ENCODE results near the gene ATP6V1B1.

- TF ChIP-seq, protein P1, sequence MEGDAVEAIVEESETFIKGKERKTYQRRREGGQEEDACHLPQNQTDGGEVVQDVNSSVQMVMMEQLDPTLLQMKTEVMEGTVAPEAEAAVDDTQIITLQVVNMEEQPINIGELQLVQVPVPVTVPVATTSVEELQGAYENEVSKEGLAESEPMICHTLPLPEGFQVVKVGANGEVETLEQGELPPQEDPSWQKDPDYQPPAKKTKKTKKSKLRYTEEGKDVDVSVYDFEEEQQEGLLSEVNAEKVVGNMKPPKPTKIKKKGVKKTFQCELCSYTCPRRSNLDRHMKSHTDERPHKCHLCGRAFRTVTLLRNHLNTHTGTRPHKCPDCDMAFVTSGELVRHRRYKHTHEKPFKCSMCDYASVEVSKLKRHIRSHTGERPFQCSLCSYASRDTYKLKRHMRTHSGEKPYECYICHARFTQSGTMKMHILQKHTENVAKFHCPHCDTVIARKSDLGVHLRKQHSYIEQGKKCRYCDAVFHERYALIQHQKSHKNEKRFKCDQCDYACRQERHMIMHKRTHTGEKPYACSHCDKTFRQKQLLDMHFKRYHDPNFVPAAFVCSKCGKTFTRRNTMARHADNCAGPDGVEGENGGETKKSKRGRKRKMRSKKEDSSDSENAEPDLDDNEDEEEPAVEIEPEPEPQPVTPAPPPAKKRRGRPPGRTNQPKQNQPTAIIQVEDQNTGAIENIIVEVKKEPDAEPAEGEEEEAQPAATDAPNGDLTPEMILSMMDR (IDR thresholded peaks at IDR 0.05; ENCODE audit: low read depth, low read length, poor library complexity, severe bottlenecking): no peak
- TF ChIP-seq EZH2phosphoT487 (IDR thresholded peaks at IDR 0.05; ENCODE audit: borderline replicate concordance, low read length): no peak
These were observed 29.2 kb upstream of the ATP6V1B1 start for GRCh38 chr2:70906439-70907005.

Measured in DOHH2 (cell line).